Testis (tissue), 3 donors: ENCODE measurements around the gene CREB3. TPM values are rescaled to one million over a fixed set of nuclear protein-coding genes. Genes with fewer than 3 reads are reported as not detected.

Experiments
- DNase-seq: peaks from one replicate; pipeline ENCODE4 v3.0.0-alpha.2; 2019
- H3K27ac ChIP-seq, 2 donors: fragments of 200-600 bp; sonication (generic); one replicate each; pipeline ENCODE4 v1.5.1; 2019
- H3K27me3 ChIP-seq: fragments of 200-600 bp; sonication (generic); one replicate; pipeline ENCODE4 v1.5.1; 2019
- H3K36me3 ChIP-seq: fragments of 200-600 bp; sonication (generic); one replicate; pipeline ENCODE4 v1.5.1; 2017; ENCODE audit warnings: low read depth; ENCODE audit errors: missing control alignments
- H3K4me1 ChIP-seq: fragments of 200-600 bp; sonication (generic); one replicate; pipeline ENCODE4 v1.5.1; 2019
- H3K4me3 ChIP-seq, 2 donors: fragments of 200-600 bp; sonication (generic); one replicate each; pipeline ENCODE4 v1.5.1; 2017 to 2019
- H3K9me3 ChIP-seq: fragments of 200-600 bp; sonication (generic); one replicate; pipeline ENCODE4 v1.5.1; 2017
- CTCF ChIP-seq, 3 experiments: fragments of 450-650 bp in 2 of 3; fragments of 200-600 bp in 1 of 3; sonication (generic) in 1 of 3; IDR thresholded peaks; one replicate each; pipeline ENCODE4 v1.5.1; 2016 to 2019; ENCODE audit warnings: antibody characterized with exemption in 3 of 3, mild to moderate bottlenecking in 2 of 3, moderate library complexity in 1 of 3
- POLR2A ChIP-seq: fragments of 450-650 bp; IDR thresholded peaks from one replicate; pipeline ENCODE4 v1.6.1; 2017; ENCODE audit warnings: antibody characterized with exemption, mild to moderate bottlenecking, moderate library complexity
- WGBS, 2 donors: methylation state at CpG; one replicate each; pipeline ENCODE4 v1.1.5; 2018; 5-methylcytosine and 5-hydroxymethylcytosine counted together
- intact Hi-C: fragments of 100-400 bp; cut with DNase I; formaldehyde crosslinking; loops from one replicate; pipeline ENCODE4 v1.15.1; 2023; ENCODE audit warnings: low total_unique reads
- polyA plus RNA-seq: library from polyadenylated mRNA; stranded (reverse); fragments of 350-450 nt; fragmentation: Illumina TruSeq; extraction: RNeasy Lipid Tissue Mini Kit (QIAGEN cat#74804); gene quantifications from one replicate; pipeline ENCODE4 v1.2.3, GENCODE V29; 2014; ENCODE audit warnings: low read depth, low replicate concordance; ENCODE audit not compliant: insufficient read depth
- total RNA-seq, 2 donors: library from RNA; depleted of rRNA; stranded (reverse); fragments of >200 nt; gene quantifications; one replicate each; pipeline ENCODE4 v1.2.3, GENCODE V29; 2016

The CREB3 gene
- total and polyA plus RNA-seq, 3 donors from 2014 or later: 51.2 to 85.0 (median 63.1) TPM

DNA sequence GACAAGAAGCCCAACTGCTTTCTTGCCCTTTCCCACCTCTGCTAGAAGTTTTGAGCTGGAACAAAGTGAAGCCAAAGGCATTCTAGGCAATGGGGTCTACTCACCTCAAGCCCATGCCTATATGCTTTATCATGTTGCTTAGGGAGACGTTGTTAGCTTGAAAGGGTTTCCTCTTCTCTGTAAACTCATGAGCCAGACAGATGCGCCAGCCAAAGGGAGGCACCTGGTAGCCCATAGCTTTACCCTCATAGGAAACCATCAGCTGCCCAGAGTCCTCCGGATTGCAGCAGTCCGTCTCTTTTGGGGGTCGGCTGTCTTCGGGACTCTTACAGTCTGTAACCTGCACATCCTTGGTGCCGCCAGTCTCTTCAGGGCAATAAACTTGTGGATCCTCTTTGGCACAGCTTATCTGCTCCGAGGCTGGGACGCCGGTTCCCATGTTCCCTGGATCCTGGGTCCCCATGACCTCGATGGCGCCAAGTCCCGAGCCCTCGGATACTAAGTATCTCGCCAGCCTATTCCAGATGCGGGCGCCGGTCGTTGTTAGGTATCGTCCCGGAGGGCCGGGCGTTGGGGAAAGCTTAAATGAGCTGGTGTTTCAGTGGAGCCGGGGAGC, 15.9 kb downstream of the CREB3 start:
- Histone ChIP-seq H3K36me3 (no peaks in the 10 kb centered on the region), H3K27ac (peak overlapping the region in 1 of 2 donors; percentile 80), H3K4me3 (peak overlapping the region; percentile 84 to 97), H3K4me1 (peaks cover 33% of the 10 kb centered on the region), H3K27me3 (no peaks in the 10 kb centered on the region), H3K9me3 (no peaks in the 10 kb centered on the region)
- intact Hi-C loops: no loop called here
- no peak for DNase-seq
- TF ChIP-seq POLR2A (no peak), CTCF (IDR thresholded peaks at IDR 0.05) (no peak)
- 0% methylated on average over 13 to 24 of the region's 24 CpGs for WGBS, 2 donors

GRCh38 chr9:35748858-35749514, 16.5 kb downstream of the CREB3 start, which contains the start of the genes GBA2 and RGP1:
Gene GBA2, minus strand, starts transcription at chr9:35749228. Its CDS starts 524 bp downstream, at chr9:35748704.
Gene RGP1, plus strand, starts transcription at chr9:35749287. Its CDS starts 469 bp downstream, at chr9:35749756.
- intact Hi-C loops: no loop called here
- Histone ChIP-seq H3K9me3 (no peaks in the 10 kb centered on the region), H3K27me3 (no peaks in the 10 kb centered on the region), H3K4me3 (peak within 1 kb of the TSS; percentile 84 to 97), H3K4me1 (peaks cover 33% of the 10 kb centered on the region), H3K27ac (peak within 1 kb of the TSS; percentile 6 to 80), H3K36me3 (no peaks in the 10 kb centered on the region)
- WGBS, 2 donors: 0% methylated on average over 46 of the region's 69 CpGs; no CpG with 5 or more reads in 1 of the 2 donors
- peak; percentile 83 for DNase-seq
- TF ChIP-seq CTCF (IDR thresholded peaks at IDR 0.05): no peak
- TF ChIP-seq POLR2A: no peak

DNA sequence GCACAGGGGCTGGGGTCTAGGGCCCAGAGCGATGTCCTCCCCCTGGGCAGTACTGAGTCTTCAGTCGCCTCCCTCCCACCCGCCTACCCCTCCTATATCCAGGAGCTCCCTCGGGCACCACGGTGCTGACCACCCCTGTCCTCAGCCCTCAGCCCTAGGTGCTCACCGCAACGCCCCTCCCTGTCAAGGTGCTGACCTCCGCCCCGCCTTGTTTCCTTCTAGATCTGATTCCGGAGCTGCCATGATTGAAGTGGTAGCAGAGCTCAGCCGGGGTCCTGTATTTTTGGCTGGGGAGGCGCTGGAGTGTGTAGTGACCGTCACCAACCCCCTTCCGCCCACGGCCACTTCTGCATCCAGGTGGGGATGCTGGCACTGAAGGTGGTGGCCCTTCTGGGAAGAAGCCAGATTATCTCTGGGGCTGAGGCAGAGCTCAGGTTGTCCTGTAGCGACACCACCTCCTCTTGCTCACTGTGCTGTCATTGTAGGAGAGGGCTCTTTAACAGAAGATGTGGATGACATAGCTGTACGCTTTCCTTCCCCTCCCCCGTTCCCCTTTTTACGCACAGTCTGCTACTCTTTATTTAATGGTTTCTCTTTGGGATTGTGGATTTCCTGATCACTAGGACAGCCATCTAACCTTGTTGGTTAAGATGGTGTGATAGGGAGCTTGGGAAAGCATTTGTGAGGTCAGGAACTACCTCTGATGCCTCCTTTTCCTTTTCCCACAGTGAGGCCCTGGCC, 17.2 kb downstream of the CREB3 start:
- H3K4me1 ChIP-seq: peaks cover 33% of the 10 kb centered on the region
- 4% methylated on average over 15 to 19 of the region's 19 CpGs for WGBS, 2 donors

GRCh38 chr9:35750256-35750531, 17.7 kb downstream of the CREB3 start:
- Histone ChIP-seq H3K9me3 (no peaks in the 10 kb centered on the region), H3K4me1 (peaks cover 33% of the 10 kb centered on the region), H3K4me3 (no peak overlapping the region), H3K36me3 (no peaks in the 10 kb centered on the region), H3K27ac (no peak overlapping the region), H3K27me3 (no peaks in the 10 kb centered on the region)
- no peak for TF ChIP-seq CTCF (IDR thresholded peaks at IDR 0.05)
- TF ChIP-seq POLR2A: no peak
- intact Hi-C loops: no loop called here
- no peak for DNase-seq
- WGBS, 2 donors: 55 to 61% methylated on average over 4 of the region's 4 CpGs

More for the DNA sequence above, 17.2 kb downstream of the CREB3 start:
- Histone ChIP-seq H3K9me3 (no peaks in the 10 kb centered on the region), H3K27ac (peak overlapping the region; percentile 6 to 80), H3K4me3 (peak overlapping the region; percentile 84 to 97), H3K36me3 (no peaks in the 10 kb centered on the region), H3K27me3 (no peaks in the 10 kb centered on the region)
- DNase-seq: peak; percentile 45
- intact Hi-C loops: no loop called here
- no peak for TF ChIP-seq POLR2A

GRCh38 chr9:35753466-35753865, 21.0 kb downstream of the CREB3 start:
- TF ChIP-seq CTCF (IDR thresholded peaks at IDR 0.05) (no peak), POLR2A (no peak)
- WGBS, 2 donors: 90 to 91% methylated on average over 5 of the region's 5 CpGs
- Histone ChIP-seq H3K4me3 (no peak overlapping the region), H3K4me1 (peaks cover 20% of the 10 kb centered on the region), H3K27ac (no peak overlapping the region), H3K27me3 (no peaks in the 10 kb centered on the region), H3K36me3 (no peaks in the 10 kb centered on the region), H3K9me3 (no peaks in the 10 kb centered on the region)
- DNase-seq: no peak
- intact Hi-C loops: no loop called here
